ENCODE measurements around the gene ADAMTS16.

The ADAMTS16 gene

GRCh38 chr5:5141625-5142525 is 1.7 kb downstream of the ADAMTS16 start:
- DNase-seq (ENCODE audit: low spot score): peak; percentile 54

DNA sequence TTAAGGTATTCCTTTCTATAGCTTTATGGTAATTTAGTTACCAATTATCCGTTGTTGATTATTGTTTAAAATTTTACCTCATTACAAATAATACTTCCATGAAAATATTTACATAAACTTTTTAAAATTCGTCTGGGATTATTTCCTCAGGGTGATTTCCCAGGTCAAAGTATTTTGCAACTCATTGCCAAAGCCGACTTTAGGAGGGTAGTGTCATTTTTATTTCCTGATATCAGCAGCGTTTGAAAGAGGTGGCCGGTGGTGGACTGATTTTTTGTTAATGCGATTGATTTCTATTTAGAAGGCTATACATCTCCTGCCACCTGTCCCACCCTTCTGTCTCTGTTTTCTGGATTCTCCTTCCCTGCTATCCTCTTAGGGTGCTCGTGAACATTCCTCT is 4.3 kb downstream of the ADAMTS16 start:
- no peak for DNase-seq (ENCODE audit: low spot score)

DNA sequence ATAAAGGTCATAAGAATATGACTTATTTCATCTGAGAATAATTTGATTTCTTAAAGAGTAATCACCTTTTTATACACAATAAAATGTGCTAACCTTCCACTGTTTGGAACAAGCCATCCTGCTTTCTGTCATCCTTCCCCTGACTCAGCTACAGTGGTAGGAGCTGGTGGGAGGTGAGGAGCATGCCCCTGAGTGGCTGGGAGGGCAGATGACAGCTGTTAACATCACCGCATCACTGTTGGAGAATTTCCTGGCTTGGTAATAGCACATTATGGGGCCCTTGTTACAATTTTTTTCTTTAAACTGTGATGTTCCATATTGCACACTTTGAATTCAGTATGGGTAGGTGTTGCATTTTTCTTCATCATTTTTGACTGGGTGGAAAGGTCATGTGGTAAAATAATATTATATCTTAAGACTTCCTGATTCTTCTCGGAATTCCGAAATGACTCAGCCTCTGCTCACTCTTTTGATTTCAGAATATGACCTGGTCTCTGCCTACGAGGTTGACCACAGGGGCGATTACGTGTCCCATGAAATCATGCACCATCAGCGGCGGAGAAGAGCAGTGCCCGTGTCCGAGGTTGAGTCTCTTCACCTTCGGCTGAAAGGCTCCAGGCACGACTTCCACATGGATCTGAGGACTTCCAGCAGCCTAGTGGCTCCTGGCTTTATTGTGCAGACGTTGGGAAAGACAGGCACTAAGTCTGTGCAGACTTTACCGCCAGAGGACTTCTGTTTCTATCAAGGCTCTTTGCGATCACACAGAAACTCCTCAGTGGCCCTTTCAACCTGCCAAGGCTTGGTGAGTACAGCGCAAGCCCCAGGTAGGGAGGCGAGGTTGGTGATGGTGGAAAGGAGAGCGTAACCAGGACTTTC is 5.8 kb downstream of the ADAMTS16 start:
- DNase-seq (ENCODE audit: low spot score): no peak

DNA sequence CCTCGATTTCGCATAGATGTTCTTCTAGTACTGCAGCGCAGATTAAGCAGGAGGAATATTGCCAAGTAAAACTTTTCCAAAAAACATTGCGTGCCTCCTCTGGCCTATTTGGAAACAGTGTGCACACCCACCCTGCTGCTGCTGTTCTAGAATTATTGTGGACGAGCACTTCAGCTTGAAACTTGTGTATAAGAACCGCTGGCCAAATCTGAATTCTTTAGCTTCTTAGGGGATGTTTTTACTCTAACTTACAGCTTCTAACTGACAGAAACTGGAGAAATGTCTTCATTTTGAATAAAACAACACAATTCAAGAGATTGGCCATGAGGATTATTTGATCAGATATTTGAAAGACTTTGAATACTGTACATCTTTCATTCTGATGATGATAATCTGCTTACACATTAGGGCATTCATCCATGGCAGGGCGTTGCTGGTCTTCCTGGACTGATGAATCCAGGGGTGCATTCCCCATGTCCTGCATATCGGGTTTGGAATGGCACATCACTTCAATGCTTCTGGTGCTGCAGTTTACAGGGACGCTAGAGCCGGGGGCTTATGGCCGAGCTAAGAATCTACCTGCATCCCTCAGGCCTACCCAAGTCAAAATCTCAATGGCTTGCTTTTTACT is 6.5 kb downstream of the ADAMTS16 start:
- DNase-seq (ENCODE audit: low spot score): no peak

GRCh38 chr5:5149154-5149553 is 9.0 kb downstream of the ADAMTS16 start:
- DNase-seq (ENCODE audit: low spot score): no peak

- DNase-seq (ENCODE audit: low spot score): no peak
These were observed 10.5 kb downstream of the ADAMTS16 start for GRCh38 chr5:5150667-5151066.

GRCh38 chr5:5154733-5155132 is 14.6 kb downstream of the ADAMTS16 start:
- no peak for DNase-seq (ENCODE audit: low spot score)

DNA sequence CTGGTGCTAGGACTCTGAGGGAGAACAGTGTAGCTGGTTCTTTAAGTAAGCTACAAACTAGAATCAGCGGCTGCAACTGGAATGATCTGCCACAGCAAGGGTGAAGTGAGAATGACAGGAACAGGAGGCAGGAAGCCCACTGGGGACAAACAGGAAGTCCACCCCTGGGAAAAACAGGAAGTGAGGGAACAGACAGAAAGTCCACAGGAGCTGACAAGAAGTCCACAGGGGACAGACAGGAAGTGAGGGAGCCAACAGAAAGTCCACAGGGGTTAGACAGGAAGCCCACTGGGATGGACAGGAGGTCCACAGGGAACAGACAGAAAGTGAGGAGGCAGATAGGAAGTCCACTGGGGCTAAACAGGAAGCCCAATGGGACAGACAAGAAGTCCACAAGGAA is 15.5 kb downstream of the ADAMTS16 start:
- no peak for DNase-seq (ENCODE audit: low spot score)

GRCh38 chr5:5156471-5157082 is 16.4 kb downstream of the ADAMTS16 start:
- DNase-seq (ENCODE audit: low spot score): no peak

GRCh38 chr5:5158472-5158895 is 18.4 kb downstream of the ADAMTS16 start:
- DNase-seq (ENCODE audit: low spot score): no peak

- no peak for DNase-seq (ENCODE audit: low spot score)
These were observed 19.4 kb downstream of the ADAMTS16 start for GRCh38 chr5:5159282-5160103.

DNA sequence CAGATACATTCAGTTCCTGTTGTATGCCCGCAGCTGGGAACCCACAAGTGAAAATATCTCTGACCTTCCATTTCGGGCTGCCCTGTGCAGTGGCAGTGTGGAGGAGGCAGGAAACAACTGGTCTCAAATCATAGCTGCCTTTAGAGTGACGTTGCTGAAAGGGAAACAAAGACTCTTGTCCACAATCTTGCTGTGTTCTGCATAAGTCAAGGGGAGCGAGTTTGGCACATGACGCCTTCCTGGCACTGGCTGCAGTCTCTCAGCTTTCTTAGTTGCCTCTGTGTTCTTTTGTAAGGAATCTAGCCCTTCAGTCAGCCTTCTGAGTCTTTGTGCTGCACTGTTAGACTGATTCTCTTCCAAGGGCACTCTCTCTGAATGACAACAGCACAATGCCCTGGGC is 24.0 kb downstream of the ADAMTS16 start:
- DNase-seq (ENCODE audit: low spot score): no peak

GRCh38 chr5:5165541-5166002 is 25.4 kb downstream of the ADAMTS16 start:
- DNase-seq (ENCODE audit: low spot score): no peak

- DNase-seq (ENCODE audit: low spot score): no peak
These were observed 29.3 kb downstream of the ADAMTS16 start for GRCh38 chr5:5169466-5169865.

- DNase-seq (ENCODE audit: low spot score): no peak
These were observed 38.0 kb downstream of the ADAMTS16 start for GRCh38 chr5:5178136-5178535.

GRCh38 chr5:5178580-5178979 is 38.5 kb downstream of the ADAMTS16 start:
- DNase-seq (ENCODE audit: low spot score): no peak

DNA sequence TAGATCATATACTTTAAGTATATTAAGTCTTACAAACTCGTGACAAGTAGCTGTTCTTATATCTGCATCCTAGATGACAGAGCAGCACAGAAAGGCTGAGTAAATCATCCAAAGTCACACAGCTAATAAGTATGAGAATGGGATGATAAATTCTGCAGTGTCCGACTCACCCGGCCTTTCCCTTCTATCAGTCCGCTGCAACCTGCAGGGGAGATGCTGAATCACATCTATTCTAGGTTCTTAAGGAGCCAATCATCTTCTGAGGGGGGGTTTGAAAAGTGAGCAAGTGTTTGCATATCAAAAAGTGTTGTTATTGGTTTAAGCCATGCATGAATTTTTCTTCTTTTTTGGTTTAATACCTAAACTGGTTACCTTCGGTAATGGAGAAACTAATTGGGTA is 38.9 kb downstream of the ADAMTS16 start:
- no peak for DNase-seq (ENCODE audit: low spot score)

DNA sequence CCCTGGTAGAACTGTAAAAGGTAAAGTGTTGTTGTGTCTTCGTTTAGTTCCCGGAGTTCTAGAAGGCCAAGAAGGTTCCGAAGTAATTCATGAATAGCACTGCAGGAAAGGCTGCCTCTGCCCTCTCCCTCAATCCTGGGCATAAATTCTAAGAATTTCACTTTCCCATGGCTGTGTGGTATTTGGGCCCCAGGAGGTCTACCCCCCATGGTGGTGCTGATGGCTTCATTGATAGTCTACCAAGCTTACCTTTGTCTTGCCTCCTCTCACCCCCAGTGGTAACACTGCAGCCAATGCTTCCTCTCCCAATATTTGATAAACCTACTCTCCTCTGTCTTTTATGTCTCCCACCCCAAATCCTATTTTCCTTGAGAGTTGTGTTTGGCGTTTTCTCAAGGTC is 39.5 kb downstream of the ADAMTS16 start:
- DNase-seq (ENCODE audit: low spot score): no peak

DNA sequence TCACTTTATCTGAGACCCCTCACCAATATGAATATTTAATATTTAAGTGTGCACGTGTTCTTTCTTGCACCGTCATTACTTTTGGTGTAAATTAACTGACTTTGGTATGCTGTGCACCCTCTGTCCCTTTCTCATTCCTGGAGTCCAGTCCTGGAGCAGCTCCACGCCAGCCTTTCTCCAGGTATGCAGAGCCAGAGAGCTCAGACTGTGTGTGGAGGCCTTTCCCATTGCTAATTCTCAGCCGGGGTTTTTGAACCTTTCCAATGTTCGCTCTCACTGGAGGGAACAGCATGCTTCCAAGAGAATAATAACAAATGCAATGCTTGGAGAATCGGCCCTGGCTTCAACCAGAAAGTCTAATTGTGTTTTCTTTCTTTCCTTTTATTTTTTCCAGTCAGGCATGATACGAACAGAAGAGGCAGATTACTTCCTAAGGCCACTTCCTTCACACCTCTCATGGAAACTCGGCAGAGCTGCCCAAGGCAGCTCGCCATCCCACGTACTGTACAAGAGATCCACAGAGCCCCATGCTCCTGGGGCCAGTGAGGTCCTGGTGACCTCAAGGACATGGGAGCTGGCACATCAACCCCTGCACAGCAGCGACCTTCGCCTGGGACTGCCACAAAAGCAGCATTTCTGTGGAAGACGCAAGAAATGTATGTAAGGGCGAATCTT is 41.7 kb downstream of the ADAMTS16 start:
- no peak for DNase-seq (ENCODE audit: low spot score)

DNA sequence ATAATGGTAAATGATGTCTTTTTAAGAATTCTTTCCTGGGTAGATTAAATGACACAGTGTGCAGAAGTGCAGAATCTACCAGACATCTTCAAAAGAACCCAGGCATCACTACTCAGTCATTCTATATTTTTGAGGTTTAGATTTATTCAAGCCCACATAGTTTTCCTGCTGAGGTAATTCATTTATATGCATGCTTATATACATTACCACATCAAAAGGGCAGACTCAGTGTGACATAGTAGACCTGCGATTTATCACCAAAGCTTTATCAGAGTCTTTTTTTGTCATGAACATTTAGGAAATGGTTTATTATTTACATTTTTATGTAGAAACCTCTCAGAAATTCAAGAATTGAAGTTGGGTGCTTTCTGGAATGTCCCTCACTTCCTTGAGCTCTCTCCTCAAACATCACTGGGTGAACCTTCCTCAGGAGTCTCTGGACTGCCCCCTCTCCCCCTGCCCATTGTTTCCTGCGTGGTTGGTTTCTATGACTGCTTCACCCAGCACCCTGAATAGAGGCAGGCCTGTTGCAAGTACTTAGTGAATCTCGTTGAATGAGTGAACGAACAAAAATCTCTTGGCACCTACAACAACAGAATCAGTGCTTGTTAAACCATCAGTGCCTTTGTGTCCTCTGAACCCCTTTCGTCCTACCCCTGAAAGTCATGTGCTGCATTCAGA is 42.5 kb downstream of the ADAMTS16 start:
- no peak for DNase-seq (ENCODE audit: low spot score)

Data from activated CD4-positive, alpha-beta T cell treated with anti-CD3 and anti-CD28 coated beads, Interleukin-2, Interleukin-4, amounts not matched to agents 100 ng/mL and 50 ng/mL, durations not matched to agents 16 hours and 8 hours (primary cell).